Right ventricle myocardium inferior (tissue), 1 donor: ENCODE results near the gene WSCD1. TPM values are rescaled to one million over a fixed set of nuclear protein-coding genes. Genes with fewer than 3 reads are reported as not detected.

Experiments used
- ATAC-seq: fragments of 200-7000 bp; cut with Tn5 transposase; one replicate; pipeline ENCODE4 v1.9.1; 2020; ENCODE audit warnings: mild to moderate bottlenecking, moderate library complexity
- DNase-seq: peaks from one replicate; pipeline ENCODE4 v3.0.0; 2021; ENCODE audit errors: missing footprints
- intact Hi-C: fragments of 100-400 bp; cut with DNase I; formaldehyde crosslinking; loops from one replicate; pipeline ENCODE4 v1.11.0; 2022
- total RNA-seq: library from RNA; stranded (reverse); fragmentation: NEBNext Ultra II Directional; extraction: Animal tissue kit (Norgen Biotek cat#: 25700); gene quantifications from one replicate; pipeline ENCODE4 v1.2.1, GENCODE V29; 2021
- donor health status: DM: no; HTN: yes; CAD: no; lungs with severe emphysema.

Gene WSCD1
- total RNA-seq, 1 donor from 2014 or later = 10.6 TPM

GRCh38 chr17:6079155-6079888 is 9.1 kb downstream of the WSCD1 start:
- DNase-seq (no peak), ATAC-seq (no peak)
- intact Hi-C loops = no loop called here

GRCh38 chr17:6079960-6080359 is 9.8 kb downstream of the WSCD1 start:
- DNase-seq (no peak), ATAC-seq (no peak)
- intact Hi-C loops = no loop called here

GRCh38 chr17:6080711-6081430 is 10.7 kb downstream of the WSCD1 start:
- no peak for ATAC-seq
- intact Hi-C loops = no loop called here
- DNase-seq = no peak

GRCh38 chr17:6082335-6082734 is 12.2 kb downstream of the WSCD1 start:
- no peak for ATAC-seq
- intact Hi-C loops = no loop called here

GRCh38 chr17:6084311-6085161 is 14.4 kb downstream of the WSCD1 start:
- DNase-seq (no peak), ATAC-seq (no peak)
- intact Hi-C loops = no loop called here

More at GRCh38 chr17:6082335-6082734, 12.2 kb downstream of the WSCD1 start:
- no peak for DNase-seq

- no peak for DNase-seq
- intact Hi-C loops = no loop called here
- no peak for ATAC-seq
Measured at GRCh38 chr17:6085812-6086211, 15.6 kb downstream of the WSCD1 start.

- DNase-seq = no peak
- ATAC-seq = no peak
- intact Hi-C loops = no loop called here
Measured at GRCh38 chr17:6086603-6087400, 16.6 kb downstream of the WSCD1 start.

GRCh38 chr17:6088141-6088540 is 18.0 kb downstream of the WSCD1 start:
- DNase-seq (no peak), ATAC-seq (no peak)
- intact Hi-C loops = no loop called here

GRCh38 chr17:6090253-6090652 is 20.1 kb downstream of the WSCD1 start:
- intact Hi-C loops = no loop called here
- no peak for DNase-seq
- ATAC-seq = no peak

GRCh38 chr17:6092182-6092902 is 22.2 kb downstream of the WSCD1 start:
- intact Hi-C loops = no loop called here
- ATAC-seq = no peak

GRCh38 chr17:6092903-6093468 is 22.8 kb downstream of the WSCD1 start:
- ATAC-seq (no peak), DNase-seq (no peak)
- intact Hi-C loops = no loop called here

More at GRCh38 chr17:6092182-6092902, 22.2 kb downstream of the WSCD1 start:
- no peak for DNase-seq

GRCh38 chr17:6094453-6094852 is 24.3 kb downstream of the WSCD1 start:
- ATAC-seq (no peak), DNase-seq (no peak)
- intact Hi-C loops = no loop called here

GRCh38 chr17:6094926-6095325 is 24.7 kb downstream of the WSCD1 start:
- ATAC-seq = no peak

GRCh38 chr17:6095501-6095900 is 25.3 kb downstream of the WSCD1 start:
- intact Hi-C loops = no loop called here
- ATAC-seq (no peak), DNase-seq (no peak)

More at GRCh38 chr17:6094926-6095325, 24.7 kb downstream of the WSCD1 start:
- intact Hi-C loops = no loop called here
- DNase-seq = no peak

GRCh38 chr17:6096201-6097004 is 26.2 kb downstream of the WSCD1 start:
- DNase-seq = no peak
- ATAC-seq = no peak
- intact Hi-C loops = no loop called here

GRCh38 chr17:6097005-6097279 is 26.8 kb downstream of the WSCD1 start:
- intact Hi-C loops = no loop called here
- DNase-seq (no peak), ATAC-seq (no peak)
